Stimulated activated CD8-positive, alpha-beta memory T cell treated with anti-CD3 and anti-CD28 coated beads, Interleukin-15, amount 100 ng/mL, for 4 hours (primary cell): ENCODE results near the gene EMC6.

Source experiments
- DNase-seq, 2 donors: peaks; one replicate each; pipeline ENCODE4 v3.0.0-alpha.2; 2020; ENCODE audit warnings: low read depth in 2 of 2

The EMC6 gene

DNA sequence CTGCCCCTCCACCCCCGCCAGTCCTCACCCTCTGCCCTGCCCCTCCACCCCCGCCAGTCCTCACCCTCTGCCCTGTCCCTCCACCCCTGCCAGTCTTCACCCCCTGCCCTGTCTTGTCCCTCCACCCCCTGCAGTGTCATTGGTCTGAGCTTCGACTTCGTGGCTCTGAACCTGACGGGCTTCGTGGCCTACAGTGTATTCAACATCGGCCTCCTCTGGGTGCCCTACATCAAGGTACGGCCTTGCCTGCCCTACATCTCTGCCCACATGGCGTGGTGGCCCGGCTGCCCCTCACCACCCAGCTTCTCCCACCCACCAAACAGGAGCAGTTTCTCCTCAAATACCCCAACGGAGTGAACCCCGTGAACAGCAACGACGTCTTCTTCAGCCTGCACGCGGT is 12.3 kb upstream of the EMC6 start:
- no peak for DNase-seq

DNA sequence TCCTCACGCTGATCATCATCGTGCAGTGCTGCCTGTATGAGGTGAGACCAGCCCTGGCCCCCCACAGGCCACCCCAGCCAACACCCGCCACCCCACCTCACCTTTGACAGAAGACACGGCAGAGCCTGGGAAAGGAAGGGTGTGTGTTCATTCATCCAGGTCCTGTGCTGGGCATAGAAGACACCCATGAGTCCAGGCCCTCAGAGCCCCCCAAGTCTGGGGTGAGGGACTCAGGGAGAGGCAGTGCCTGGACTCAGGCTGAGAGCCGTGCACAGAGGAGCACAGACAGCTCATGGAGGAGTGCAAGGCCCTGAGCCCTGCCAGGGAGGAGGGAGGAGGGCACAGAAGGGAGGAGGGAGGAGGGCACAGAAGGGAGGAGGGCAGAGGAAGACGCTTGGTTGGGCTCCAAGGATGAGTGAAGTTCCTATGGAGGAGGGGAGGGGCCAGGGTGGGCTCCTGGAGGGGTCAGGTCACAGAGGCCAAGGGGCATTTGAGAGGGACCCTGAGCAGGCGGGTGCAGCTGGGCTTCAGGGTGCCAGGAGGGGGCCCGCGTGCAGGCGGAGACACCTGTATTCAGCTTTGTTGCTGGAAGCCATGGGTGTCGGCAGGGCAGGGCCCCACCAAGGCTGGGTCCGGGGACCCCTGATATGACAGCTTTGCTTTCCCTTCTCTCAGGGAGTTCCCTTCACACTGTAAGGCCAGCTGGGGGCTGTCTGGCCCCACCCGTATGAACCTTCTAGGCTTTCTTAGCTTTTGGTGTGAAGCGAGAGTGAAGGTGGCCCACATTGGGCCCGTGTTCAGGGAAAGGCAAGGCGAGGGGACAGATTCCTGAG is 11.6 kb upstream of the EMC6 start:
- DNase-seq: no peak

DNA sequence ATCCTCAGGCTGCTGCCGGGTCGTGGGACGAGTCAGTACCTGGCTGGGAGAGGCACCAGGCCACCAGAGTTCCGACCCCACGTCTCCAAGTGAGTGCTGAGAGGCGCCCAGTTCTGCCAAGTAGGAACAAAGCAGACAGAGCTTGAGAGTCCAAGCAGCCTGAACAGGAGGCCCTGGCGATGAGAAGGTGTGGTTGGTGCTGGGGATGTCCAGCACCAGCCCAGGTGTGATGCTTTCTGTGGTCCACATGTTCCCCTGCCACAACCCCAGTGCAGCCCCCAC is 11.1 kb upstream of the EMC6 start:
- DNase-seq: no peak

DNA sequence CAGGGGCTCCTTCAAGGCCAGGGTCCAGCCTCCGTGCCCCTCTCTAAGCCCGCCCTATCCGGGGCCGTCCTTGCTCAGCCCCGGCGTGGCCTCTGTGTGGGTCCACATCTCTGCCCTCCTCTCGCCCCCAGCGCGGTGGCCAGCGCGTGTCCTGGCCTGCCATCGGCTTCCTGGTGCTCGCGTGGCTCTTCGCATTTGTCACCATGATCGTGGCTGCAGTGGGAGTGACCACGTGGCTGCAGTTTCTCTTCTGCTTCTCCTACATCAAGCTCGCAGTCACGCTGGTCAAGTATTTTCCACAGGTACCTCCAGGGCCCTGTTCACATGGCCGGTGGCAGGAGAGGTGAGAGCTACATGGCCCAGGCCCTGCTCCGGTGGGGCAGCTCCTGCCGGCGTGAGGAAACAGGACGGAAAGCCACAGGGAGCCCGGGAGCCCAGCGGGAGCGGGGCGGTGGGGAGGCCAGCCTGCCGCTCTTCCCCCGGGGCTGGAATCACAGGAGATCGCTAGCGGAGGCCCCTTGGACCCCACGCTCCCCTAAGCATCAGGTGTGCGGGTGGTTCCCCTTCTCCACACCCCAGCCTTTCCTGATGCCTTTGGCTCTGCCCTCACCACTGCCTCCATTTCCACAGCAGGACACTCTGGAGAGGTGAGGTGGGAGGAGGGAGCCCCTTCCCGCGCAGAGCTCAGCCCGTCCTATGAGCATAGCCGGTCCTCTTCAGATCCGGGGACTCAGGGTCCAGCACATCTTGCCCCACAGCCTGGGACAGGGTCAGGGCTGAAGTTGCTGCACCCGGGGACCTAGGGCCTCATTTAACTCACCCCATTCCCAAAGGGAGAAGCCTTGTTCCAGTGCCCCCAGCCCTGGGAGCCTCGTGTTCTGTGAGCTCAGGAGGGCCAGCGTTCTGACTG is 10.5 kb upstream of the EMC6 start:
- no peak for DNase-seq

DNA sequence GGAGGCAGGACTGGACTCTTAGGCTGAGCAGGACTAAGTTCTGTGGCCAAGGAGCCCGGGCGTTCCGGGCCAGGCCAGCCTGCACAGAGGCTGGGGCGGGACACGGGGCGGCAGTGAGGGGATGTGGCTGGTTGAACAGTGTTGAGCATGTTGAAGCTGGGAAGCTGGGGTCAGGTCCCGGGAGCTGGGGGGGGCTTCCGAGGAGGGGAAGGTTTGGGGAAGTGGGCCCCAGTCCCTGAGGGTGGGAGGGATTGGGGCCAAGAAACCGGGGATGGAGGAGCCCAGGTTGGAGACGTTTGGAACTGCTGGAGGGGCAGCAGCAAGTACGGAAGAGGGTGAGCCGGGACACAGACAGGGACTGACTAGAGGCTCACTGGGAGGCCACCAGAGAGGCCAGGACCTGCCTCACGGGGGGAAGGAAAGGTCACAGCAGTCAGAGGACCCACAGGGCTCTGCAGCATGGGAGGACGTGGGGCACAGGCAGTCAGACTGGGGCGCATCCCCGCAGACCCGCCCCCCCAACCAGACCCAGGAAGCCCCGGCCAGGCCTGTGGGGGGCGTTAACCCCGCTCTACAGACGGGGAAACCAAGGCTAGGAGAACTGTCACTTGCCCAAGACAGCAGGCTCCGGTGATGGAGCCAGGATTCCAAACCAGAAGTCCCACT is 9.7 kb upstream of the EMC6 start:
- DNase-seq: no peak

DNA sequence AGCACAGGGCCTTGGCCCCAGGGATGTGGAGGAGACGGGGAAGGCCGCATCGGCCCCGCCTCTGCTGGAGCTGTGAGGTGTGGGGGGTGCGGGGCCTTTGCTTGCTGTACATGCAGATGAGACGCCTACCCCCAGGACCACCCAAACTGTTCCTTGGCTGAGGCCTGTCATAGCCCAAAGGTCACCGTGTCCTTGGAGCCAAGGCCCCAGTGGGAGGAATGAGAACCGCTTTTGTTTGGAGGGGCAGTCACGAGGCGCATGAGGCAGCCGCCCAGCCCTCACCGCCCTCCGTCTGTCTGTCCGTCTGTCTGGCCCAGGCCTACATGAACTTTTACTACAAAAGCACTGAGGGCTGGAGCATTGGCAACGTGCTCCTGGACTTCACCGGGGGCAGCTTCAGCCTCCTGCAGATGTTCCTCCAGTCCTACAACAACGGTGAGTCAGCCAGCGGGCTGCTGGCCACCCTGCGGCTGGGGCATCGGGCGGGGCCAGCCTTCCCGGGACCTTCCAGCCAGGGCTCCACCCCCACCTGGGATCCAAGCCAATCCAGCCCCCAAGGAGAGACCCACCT is 9.0 kb upstream of the EMC6 start:
- no peak for DNase-seq

DNA sequence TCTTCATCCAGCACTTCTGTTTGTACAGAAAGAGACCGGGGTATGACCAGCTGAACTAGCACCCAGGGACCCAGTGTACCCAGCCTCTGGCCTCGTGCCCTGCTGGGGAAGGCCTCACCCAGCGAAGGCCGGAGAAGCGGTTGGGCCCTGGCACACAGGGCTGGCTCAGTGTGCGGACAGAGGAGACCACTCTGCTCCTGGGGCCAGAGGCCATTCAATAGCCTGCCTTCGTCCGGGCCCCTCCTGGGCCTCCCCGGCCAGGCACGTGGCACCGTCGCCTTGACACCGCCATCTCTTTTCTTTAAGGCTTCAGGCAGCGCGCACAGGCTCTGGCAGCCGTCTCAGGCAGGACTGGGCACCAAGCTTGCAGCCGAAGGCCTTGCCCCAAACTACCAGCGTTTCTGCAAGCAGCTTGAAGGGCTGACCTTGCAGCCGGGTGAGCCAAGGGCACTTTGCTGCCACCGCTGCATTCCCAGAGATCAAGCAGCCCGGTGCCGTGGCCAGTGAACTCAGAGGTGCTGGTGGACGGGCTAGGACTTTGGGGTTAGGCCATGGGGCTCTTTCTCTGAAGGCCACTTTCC is 8.2 kb upstream of the EMC6 start:
- DNase-seq: no peak

DNA sequence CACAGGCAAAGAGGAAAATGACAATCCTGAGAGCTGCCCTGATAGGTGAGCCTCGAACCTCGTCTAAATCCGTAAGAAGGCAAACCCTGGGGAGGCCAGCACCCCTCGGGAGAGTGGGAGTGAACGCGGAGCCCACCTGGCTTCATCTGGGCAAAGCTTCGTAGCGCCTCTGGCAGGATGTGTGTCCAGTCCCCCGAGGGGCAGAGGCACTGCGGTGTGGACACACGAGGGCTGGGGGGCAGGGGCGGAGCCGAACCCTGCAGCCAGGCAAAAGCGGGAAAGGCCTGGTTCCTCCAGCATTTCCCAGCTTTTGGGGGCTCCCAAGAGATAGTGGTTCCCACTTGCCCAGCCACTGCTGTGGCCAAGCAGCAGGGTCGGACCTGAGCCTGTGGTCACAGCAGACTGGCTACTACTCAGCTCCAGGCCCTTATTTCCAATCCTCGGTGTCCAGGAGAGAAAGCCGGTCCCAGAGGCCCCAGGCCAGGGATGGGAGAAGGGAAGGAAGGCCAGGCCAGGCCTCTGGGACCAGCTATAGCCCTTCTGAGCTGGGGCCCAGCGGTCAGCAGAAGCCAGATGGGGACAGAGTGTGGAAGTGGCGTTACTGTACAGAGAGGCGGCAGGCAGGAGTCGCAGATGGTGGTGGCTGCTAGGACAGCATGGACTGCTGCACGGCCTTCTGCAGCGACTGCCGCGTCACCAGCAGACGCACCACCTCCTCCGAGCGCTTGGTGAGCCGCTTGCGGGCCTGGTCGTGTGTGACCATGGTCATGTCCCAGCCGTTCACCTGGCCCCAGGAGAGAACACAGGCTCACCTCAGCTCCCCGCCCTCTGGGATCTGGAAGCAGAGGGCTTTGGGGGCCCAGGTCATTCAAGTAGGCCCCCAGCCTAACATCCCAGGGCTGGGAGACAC is 5.3 kb upstream of the EMC6 start:
- DNase-seq: no peak

DNA sequence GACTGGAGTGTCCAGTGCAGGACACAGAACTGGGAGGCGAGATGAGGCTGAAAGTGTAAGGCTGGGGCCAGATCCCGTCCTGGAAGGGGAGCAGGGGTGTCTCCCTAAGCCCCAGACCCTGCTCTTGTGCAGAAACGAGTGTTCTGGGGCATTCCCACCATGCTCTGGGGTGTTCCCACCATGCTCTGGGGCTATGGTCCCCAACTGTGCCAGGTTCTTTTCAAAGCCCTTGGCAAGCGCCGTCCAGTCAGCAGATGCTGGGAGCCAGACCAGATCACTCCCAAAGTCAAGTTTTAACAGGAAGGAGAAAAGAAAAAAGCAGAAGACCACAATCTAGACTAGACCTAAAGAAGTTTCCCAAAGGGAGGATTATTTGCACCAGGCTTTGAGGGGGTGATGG is 2.8 kb upstream of the EMC6 start:
- DNase-seq: no peak

DNA sequence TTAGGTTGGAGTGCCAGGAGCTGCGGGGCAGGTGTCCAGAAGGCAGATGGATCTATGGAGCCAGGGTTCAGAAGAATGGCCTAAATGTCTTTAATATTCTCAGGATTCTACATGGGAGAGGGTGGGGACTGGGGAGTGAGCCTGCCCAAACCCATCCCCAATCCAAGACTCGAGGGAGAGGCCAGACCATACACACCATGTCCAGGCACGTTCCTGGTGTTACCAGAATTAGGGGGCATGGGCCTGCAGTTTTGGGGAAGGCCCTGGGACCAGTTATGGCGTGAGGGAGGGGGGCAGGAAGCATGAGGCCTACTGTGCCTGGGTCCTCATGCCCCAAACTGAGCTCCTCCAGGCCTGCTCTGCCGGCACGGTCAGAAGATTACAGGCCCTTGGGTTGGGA is 2.1 kb upstream of the EMC6 start:
- no peak for DNase-seq

DNA sequence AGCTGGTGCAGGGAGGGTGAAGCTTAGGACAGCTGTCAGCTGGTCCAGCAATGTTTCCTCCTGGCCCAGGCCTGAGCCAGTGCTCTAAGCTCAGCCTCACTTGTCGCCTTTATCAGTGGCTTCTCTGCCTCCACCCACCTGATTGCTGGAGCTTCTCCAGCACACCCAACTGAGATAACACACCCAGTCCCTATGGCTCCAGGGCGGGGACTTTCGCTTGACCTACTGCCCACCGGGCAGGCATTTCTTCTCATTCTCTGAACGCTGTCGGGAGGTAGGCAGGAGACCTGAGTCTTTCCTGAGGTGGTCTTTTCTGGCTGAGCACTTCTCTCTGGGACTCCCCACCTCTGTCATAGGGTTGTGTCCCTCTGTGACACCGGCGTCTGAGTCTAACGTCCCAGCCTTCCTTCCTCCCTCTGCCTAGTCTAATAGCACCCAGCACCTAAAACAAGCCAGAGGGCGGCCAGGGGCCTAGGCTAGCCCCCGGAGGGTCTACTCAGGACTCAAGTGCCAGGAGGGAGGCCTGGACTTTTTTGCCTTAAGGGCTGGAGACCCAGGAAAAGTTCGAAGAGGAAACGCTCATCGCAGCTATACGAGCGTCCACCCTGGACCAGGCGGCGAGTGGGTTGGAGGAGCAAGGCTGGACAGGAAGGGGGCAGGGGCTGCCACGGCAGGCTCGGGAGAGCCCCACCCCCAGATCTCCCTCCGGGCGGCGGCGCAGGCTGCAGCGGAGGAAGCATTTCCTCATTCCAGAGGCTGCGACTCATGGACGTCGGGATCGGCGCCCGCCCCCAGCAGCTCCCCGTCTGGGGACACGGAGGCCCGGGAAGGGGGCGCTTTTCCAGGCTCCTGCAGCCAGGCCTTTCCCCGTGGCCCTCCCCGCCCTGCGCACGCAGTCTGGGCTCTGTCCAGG is 990 bp upstream of the EMC6 start:
- DNase-seq: no peak

DNA sequence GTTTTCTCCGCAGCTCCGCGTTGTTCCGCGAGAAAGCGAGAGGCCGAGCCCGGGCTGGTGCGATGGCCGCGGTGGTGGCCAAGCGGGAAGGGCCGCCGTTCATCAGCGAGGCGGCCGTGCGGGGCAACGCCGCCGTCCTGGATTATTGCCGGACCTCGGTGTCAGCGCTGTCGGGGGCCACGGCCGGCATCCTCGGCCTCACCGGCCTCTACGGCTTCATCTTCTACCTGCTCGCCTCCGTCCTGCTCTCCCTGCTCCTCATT is 404 bp downstream of the EMC6 start:
- DNase-seq: no peak

DNA sequence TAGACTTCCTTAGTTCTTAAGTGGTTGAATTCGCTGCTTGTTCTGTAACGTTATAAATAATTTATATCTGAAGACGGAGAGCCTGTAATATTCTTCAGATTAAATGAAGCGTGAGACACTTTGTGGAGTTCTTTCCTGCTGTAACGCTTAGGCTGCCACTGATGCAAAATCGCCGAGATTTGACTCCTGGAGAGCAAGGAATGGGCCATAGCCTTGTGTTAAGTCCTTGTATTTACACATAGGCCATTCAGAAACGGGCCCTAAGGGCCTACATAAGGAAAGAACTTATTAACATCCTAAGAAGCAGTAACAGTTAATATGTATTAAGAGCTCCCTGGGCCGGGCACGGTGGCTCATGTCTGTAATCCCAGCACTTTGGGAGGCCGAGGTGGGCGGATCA is 936 bp downstream of the EMC6 start:
- DNase-seq: no peak

DNA sequence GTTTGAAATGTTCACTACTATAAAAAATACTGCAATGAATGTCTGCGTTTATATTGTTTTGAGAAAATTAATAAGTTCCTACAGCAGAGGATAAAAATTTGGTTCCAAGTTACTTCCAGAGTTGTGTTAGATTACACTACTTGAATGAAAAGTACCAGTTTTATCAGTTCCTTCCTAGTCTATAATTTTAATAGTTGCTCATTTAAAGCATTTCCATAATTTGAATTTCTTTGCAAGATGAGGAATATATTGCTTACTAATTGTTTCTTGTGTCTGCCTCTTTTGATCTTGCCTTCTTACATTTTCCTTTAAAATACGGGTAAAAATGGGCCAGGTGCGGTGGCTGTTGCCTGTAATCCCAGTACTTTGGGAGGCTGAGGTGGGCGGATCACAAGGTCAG is 4.0 kb downstream of the EMC6 start:
- DNase-seq: no peak

DNA sequence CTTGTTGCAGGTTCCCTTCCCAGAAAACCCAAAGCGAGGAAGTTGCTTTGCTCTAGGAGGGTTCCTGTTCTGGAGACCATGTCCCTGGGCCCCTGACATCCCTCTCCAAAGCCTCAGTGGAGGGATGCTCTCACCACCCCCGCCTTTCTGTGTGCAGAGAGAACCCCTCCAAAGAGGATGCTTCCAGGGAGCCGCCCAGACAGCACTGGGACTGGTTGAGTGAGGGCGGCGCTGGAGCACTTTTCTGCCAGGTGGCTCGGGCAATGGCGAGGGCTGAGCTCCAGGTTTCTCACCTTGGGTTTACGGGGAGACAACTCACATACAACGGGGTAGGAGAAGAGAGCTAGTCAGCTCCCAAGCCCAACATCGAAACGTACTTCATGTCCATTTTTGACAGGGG is 7.3 kb downstream of the EMC6 start:
- no peak for DNase-seq

DNA sequence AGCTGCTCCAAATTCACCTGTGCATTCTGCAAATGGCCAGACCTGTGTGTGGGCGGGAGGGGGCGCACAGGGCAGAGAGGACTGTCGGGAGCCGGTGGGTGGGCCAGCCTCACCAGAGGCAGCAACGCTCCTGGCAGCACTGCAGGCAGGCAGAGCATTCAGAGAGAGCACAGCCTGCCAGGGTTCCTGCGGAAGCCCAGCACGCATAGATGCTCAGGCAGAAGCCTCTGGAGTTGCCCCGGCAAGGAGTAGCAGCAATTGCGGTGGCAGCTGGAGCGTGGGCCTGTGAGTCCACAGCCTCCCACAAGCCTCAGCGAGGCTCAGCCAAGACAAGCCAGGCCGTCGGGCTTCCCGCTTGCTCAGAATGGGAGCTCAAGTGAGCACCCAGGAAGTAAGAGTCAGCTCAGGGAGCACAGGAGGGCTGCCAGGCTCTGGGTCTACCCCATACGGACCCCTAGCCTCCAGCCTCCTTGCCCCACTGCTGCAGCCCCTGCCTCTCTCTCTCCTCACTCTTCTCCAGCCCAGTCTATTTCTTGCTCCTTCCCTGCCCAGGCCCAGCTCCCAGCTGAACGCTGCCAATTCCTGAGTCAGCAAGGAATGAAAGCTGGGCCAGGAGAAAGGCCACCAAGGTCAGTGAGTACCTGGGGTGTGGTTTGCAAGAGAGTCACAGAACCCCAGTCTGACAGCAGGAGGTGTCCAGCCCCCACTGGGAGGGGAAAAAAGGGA is 9.6 kb downstream of the EMC6 start:
- no peak for DNase-seq

DNA sequence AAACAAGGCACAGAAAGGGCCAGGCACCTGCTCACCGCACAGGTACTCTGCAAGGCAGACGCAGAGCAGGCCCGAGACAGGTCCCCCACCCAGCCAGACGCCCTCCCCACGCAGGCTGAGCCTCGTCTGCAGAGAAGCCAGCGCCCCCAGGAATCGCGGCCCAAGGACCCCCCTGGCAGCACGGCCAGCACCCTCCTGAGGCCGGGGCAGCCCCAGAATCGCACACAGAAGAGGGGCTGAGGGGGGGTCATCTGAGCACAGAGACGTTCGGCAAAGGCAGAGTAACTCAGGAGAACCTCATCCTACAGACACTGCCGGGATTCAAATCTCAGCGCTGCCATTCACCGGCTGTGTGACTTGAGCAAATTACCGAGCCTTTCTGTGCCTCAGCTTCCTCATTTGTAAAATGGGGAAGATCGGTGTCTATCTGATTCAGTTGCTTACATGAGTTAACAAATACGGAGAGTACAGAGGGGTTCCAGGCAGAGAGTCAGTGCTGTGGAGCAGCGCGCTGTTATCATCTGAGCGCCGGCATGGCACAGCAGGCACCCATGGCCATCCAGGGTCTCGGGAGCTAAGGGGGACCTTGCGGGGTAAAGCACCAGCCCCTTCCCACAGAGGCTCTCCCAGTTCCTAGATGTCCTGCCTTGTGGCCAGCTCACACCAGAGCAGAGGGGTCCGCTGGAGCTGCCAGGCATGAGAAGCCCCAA is 10.4 kb downstream of the EMC6 start:
- DNase-seq: no peak

DNA sequence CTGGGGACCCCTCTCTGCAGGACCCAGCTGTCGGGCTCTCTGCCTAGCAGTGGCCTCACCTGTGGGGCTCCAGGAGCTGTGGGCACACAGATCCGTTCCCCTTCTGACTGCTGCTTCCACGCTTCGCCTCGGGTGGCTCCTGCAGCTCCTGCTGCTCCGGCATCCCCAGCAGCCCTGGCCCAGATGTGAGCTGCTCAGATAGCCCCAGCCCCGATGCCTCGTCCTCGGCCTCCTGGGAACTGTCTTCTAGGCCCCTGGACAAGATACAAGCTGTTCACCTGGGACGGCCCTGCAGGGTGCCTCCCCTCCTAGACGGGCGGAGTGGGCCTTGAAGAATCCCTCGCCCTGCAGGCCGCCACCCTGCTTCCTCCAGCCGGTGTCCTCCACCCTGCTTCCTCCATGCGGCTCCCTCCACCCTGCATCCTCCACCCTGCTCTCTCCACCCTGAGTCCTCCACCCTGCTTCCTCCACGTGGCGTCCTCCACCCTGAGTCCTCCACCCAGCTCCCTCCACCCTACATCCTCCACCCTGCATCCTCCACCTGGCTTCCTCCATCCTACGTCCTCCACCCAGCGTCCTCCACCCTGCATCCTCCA is 11.0 kb downstream of the EMC6 start:
- no peak for DNase-seq

DNA sequence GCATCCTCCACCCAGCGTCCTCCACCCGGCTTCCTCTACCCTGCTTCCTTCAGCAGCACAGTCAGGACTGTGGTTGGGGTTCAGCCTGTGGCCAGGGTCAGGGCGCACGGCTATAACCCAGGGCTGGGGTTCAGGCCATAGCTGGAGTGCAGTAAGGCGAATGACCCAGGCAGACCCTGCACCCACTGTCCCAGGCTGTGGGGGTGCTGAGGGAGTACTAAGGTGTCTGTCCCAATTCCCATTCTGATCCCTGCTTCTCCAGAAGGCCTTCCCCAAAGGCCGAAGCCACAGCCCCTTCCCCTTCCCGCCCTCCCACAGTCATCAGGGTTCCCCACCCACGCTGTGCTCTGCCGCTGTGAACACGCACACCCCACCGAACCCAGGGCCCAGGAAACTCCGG is 12.4 kb downstream of the EMC6 start:
- no peak for DNase-seq
